Psoas muscle (tissue), 8 donors: ENCODE data around the gene LAPTM4A. TPM values are rescaled to one million over a fixed set of nuclear protein-coding genes. Genes with fewer than 3 reads are reported as not detected.

Experiments
- ATAC-seq, 4 donors: fragments of 200-7000 bp; cut with Tn5 transposase; one replicate each; pipeline ENCODE4 v1.9.1; 2020; ENCODE audit warnings: moderate library complexity in 3 of 4, mild to moderate bottlenecking in 2 of 4
- DNase-seq, 2 donors: peaks; one replicate each; pipeline ENCODE4 v3.0.0-alpha.2; 2020
- H3K27ac ChIP-seq: fragments of 200-600 bp; one replicate; pipeline ENCODE4 v1.8.0; 2022
- H3K27me3 ChIP-seq, 3 donors: fragments of 200-600 bp in 1 of 3; one replicate each; pipeline versions ENCODE4 v1.6.1 to v1.8.0; 2013 to 2022; ENCODE audit warnings: low read length in 2 of 3, mild to moderate bottlenecking in 2 of 3, moderate library complexity in 1 of 3; ENCODE audit not compliant: insufficient read depth in 3 of 3
- H3K36me3 ChIP-seq, 2 donors: fragments of 200-600 bp in 1 of 2; one replicate each; pipeline versions ENCODE4 v1.6.1 to v1.8.0; 2013 to 2022; ENCODE audit warnings: low read depth in 1 of 2, mild to moderate bottlenecking in 1 of 2, moderate library complexity in 1 of 2; ENCODE audit not compliant: insufficient read depth in 1 of 2
- H3K4me1 ChIP-seq: fragments of 200-600 bp; one replicate; pipeline ENCODE4 v1.8.0; 2022
- H3K4me3 ChIP-seq: fragments of 200-600 bp; one replicate; pipeline ENCODE4 v1.8.0; 2022; ENCODE audit warnings: mild to moderate bottlenecking
- H3K9me3 ChIP-seq: fragments of 200-600 bp; one replicate; pipeline ENCODE4 v1.8.0; 2022
- WGBS, 3 donors: extraction: QIAGEN DNeasy Blood & Tissue Kit; methylation state at CpG; one replicate each; pipeline versions ENCODE4 v1.1.6 to v1.1.7; 2013; 5-methylcytosine and 5-hydroxymethylcytosine counted together
- intact Hi-C, 2 donors: fragments of 100-400 bp; cut with DNase I; formaldehyde crosslinking; loops; one replicate each; pipeline versions ENCODE4 v1.11.0 to v1.14.2; 2022
- polyA plus RNA-seq, 3 donors: library from polyadenylated mRNA; stranded (reverse); fragments of 200-250 nt; gene quantifications; one replicate each; pipeline ENCODE4 v1.2.3, GENCODE V29; 2013
- total RNA-seq, 4 donors: library from RNA; stranded (reverse); fragmentation: NEBNext Ultra II Directional in 2 of 4; extraction: Animal tissue kit (Norgen Biotek cat#: 25700) in 2 of 4; gene quantifications; one replicate each; pipeline versions ENCODE4 v1.2.1 to v1.2.4, GENCODE V29; 2021 to 2023
- TF ChIP-seq, protein P1 (sequence below): fragments of 200-600 bp; IDR thresholded peaks from one replicate; pipeline ENCODE4 v1.8.0; 2022; ENCODE audit warnings: antibody characterized with exemption
- donor health status: healthy with polysubstance abuse.
- donor health status: DM: no; HTN: no; CAD: no; lungs with moderate emphysema.
- donor health status: Bipolar disorder and iron deficiency.
- donor health status: healthy.
- donor health status: DM: yes; HTN: yes; CAD: no.
- donor health status: DM: no; HTN: no; CAD: no.
- donor health status: DM: no; HTN: no; CAD: no.
- donor health status: DM: yes; HTN: yes; CAD: no.

The LAPTM4A gene
- total and polyA plus RNA-seq, 7 donors = 68.2 to 124 (median 78.8) TPM

DNA sequence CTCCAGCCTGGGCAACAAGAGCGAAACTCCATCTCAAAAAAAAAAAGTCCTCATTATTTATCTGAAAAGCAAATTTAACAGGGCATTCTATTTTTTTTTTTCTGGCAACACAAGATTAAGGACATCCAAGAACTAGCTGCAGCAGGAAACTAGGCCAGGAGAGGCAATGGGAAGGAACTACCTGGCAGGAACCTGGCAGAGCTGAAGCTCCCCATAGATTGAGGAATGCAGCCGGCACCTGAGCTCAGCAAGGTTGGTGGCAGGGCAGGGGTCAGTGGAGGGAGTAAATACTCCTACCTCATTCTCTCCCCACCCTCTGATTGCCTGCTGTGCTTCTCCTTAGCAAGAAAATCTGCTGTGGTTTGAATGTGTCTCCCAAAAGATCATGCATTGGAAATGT lies 30.4 kb upstream of the LAPTM4A start:
- WGBS, 3 donors = 99 to 100% (median 100%) methylated on average over 2 of the region's 2 CpGs
- peaks cover 0 to 2% (median 0%) of the 10 kb centered on the region in 3 donors for H3K27me3 ChIP-seq
- no peak overlapping the region for H3K27ac ChIP-seq
- H3K36me3 ChIP-seq = no peaks in the 10 kb centered on the region
- TF ChIP-seq, protein P1, sequence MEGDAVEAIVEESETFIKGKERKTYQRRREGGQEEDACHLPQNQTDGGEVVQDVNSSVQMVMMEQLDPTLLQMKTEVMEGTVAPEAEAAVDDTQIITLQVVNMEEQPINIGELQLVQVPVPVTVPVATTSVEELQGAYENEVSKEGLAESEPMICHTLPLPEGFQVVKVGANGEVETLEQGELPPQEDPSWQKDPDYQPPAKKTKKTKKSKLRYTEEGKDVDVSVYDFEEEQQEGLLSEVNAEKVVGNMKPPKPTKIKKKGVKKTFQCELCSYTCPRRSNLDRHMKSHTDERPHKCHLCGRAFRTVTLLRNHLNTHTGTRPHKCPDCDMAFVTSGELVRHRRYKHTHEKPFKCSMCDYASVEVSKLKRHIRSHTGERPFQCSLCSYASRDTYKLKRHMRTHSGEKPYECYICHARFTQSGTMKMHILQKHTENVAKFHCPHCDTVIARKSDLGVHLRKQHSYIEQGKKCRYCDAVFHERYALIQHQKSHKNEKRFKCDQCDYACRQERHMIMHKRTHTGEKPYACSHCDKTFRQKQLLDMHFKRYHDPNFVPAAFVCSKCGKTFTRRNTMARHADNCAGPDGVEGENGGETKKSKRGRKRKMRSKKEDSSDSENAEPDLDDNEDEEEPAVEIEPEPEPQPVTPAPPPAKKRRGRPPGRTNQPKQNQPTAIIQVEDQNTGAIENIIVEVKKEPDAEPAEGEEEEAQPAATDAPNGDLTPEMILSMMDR = no peak
- ATAC-seq = no peak
- intact Hi-C loops = loop anchor here in 1 of 2 donors (2.0 kb wide), 1 partner anchor 47 kb away; no protein-coding TSS in a partner anchor
- no peak overlapping the region for H3K4me3 ChIP-seq
- DNase-seq = no peak
- H3K4me1 ChIP-seq = no peaks in the 10 kb centered on the region
- no peaks in the 10 kb centered on the region for H3K9me3 ChIP-seq

DNA sequence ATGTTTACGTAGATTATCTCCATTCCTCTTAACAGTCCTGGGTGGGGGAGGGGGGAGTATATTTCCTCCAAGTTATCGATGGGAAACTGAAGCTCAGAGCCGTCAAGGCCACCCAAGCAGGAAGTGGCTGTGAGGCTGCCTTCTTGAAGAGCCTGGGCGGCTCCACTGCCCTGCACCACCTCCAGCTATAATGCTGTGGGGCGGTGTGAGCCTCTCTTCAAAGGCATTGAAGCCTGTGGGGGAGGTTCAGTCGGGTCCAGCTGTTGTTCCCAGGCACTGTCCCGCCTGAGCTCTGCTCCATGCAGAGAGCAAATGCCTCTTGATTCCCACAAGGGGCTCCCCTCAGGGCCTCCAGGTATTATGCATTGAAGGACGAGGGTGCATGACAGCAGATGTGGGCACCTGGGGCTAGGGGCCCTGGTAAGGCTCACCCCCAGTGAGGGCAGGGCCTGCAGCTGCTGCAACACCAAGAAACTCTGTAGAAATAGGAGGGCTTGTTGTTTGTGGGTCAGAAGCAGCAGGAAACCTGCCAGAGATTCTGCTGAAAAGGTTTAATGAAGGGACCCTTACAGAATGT lies 29.5 kb upstream of the LAPTM4A start:
- Histone ChIP-seq H3K27ac (no peak overlapping the region), H3K4me1 (no peaks in the 10 kb centered on the region), H3K9me3 (no peaks in the 10 kb centered on the region), H3K27me3 (peaks cover 0 to 2% (median 0%) of the 10 kb centered on the region in 3 donors), H3K36me3 (no peaks in the 10 kb centered on the region), H3K4me3 (no peak overlapping the region)
- ATAC-seq (no peak), DNase-seq (no peak)
- TF ChIP-seq, protein P1 = no peak
- intact Hi-C loops = loop anchor here in 1 of 2 donors (2.0 kb wide), 1 partner anchor 48 kb away; no protein-coding TSS in a partner anchor
- 56 to 68% (median 57%) methylated on average over 8 of the region's 8 CpGs for WGBS, 3 donors

DNA sequence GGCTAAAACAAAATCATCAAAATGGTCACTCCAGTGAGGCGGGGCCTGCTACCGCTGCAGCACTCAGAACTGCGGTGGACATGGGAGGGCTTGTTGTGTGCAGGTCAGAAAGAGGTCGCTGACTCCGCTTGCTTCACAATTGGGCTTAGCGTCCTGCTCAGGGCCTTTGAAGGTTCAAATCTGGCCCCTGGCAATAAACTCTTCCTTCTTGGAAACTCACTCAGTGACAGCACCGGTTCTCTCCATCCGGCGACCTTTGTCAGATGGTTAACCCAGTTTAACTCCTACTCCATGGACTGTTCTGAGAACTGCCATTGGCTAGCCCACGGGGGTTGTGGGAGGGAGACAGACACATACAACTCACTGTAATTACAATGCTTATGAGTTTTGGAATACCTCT lies 29.0 kb upstream of the LAPTM4A start:
- Histone ChIP-seq H3K36me3 (no peaks in the 10 kb centered on the region), H3K4me3 (no peak overlapping the region), H3K27ac (no peak overlapping the region), H3K9me3 (no peaks in the 10 kb centered on the region), H3K4me1 (no peaks in the 10 kb centered on the region), H3K27me3 (peaks cover 0 to 2% (median 0%) of the 10 kb centered on the region in 3 donors)
- TF ChIP-seq, protein P1 = no peak
- intact Hi-C loops = loop anchor here in 1 of 2 donors (2.0 kb wide), 1 partner anchor 48 kb away; no protein-coding TSS in a partner anchor
- ATAC-seq = no peak
- DNase-seq = no peak
- 82 to 84% (median 83%) methylated on average over 10 of the region's 10 CpGs for WGBS, 3 donors

DNA sequence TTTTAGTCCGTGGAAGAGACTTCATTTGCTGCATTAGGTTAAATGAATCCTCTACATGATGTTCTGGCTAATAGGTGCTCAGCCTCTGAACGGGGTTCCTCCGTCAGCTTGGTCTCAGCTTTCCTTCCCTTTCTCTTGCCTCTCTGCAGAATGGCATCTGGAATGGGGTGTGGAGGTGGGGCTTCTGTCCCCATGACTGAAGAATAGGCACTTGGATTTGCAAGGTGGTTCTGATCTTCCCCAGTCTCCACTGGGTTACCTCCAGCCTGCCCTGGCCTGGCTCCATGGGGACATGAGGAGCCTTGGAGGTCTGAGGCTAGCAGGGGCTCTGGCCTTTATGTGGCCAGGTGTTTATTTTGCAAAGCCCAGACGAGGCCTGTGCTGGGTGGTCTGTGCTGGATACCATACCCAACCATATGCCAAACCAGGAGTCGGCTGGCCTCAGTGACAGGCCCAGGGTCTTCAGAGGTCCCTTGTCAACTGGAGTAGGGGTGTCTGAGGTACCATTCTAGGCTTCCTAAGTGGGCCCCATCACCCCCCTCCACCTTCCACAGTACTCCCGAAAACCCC lies 28.2 kb upstream of the LAPTM4A start:
- Histone ChIP-seq H3K27me3 (peaks cover 0 to 2% (median 0%) of the 10 kb centered on the region in 3 donors), H3K36me3 (no peaks in the 10 kb centered on the region), H3K27ac (no peak overlapping the region), H3K9me3 (no peaks in the 10 kb centered on the region), H3K4me3 (no peak overlapping the region), H3K4me1 (no peaks in the 10 kb centered on the region)
- ATAC-seq = no peak
- no peak for DNase-seq
- intact Hi-C loops = loop anchor here in 1 of 2 donors (2.0 kb wide), 1 partner anchor 49 kb away; no protein-coding TSS in a partner anchor
- TF ChIP-seq, protein P1 = no peak
- WGBS, 3 donors = 82 to 89% (median 87%) methylated on average over 6 of the region's 6 CpGs
